K562 (cell line): ENCODE results near the gene OR13C2. TPM values are rescaled to one million over a fixed set of nuclear protein-coding genes. Genes with fewer than 3 reads are reported as not detected.

ENCODE experiments used
- DDX20 ChIP-seq: fragments of 450-650 bp; IDR thresholded peaks from 2 replicates; pipeline ENCODE4 v1.6.1; 2016; ENCODE audit warnings: missing genetic modification characterization, low read depth, mild to moderate bottlenecking, missing compliant biosample characterization, moderate library complexity
- HDAC2 ChIP-seq: fragments of 450-650 bp; IDR thresholded peaks from 2 replicates; pipeline ENCODE4 v1.6.1; 2016; ENCODE audit warnings: mild to moderate bottlenecking
- HDAC3 ChIP-seq: fragments of 450-650 bp; IDR thresholded peaks from 2 replicates; pipeline ENCODE4 v1.6.1; 2018; ENCODE audit warnings: borderline replicate concordance, mild to moderate bottlenecking, moderate library complexity; ENCODE audit not compliant: partially characterized antibody
- NCOA6 ChIP-seq: fragments of 450-650 bp; IDR thresholded peaks from 2 replicates; pipeline ENCODE4 v1.6.1; 2017; ENCODE audit warnings: mild to moderate bottlenecking
- TEAD2 ChIP-seq: fragments of 450-650 bp; IDR thresholded peaks from 2 replicates; pipeline ENCODE4 v1.6.1; 2016; ENCODE audit warnings: missing genetic modification characterization, control low read depth, missing compliant biosample characterization
- polyA plus RNA-seq, 8 experiments: library from polyadenylated mRNA; depleted of rRNA in 4 of 8; stranded (reverse) in 5 of 8; unstranded in 3 of 8; fragments of >200 nt; fragmentation: Nextera tagmentation in 2 of 8; fragmentation: Illumina TruSeq in 1 of 8; extraction: Ambion mirVana in 2 of 8; extraction: Trizol in 1 of 8; gene quantifications; 2 replicates each; pipeline versions ENCODE4 v1.2.1 to v1.2.3, GENCODE V29; 2011 to 2014; ENCODE audit warnings: inconsistent platforms in 1 of 8, missing spikeins in 1 of 8
- total RNA-seq, 7 experiments: library from RNA; depleted of rRNA in 6 of 7; stranded (reverse); fragments of >200 nt in 6 of 7; fragmentation: Illumina TruSeq in 2 of 7; extraction: Trizol in 2 of 7; gene quantifications; 2 replicates each; pipeline versions ENCODE4 v1.2.1 to v1.2.3, GENCODE V29; 2011 to 2021; ENCODE audit warnings: low replicate concordance in 1 of 7
- TF ChIP-seq, protein P1 (sequence below): sonication (generic); formaldehyde crosslinking; IDR thresholded peaks from 2 replicates; pipeline ENCODE4 v1.8.0; 2022; ENCODE audit warnings: mild to moderate bottlenecking, low read depth, missing genetic modification reagents

The OR13C2 gene
- total and polyA plus RNA-seq, 9 of the 15 experiments (the other 6 are each of a cell fraction or from before 2014, with no cell fraction given) = not detected

GRCh38 chr9:104555521-104555920, 49.9 kb downstream of the OR13C2 start (continued):
- TF ChIP-seq HDAC3 = no peak
- TF ChIP-seq, protein P1, sequence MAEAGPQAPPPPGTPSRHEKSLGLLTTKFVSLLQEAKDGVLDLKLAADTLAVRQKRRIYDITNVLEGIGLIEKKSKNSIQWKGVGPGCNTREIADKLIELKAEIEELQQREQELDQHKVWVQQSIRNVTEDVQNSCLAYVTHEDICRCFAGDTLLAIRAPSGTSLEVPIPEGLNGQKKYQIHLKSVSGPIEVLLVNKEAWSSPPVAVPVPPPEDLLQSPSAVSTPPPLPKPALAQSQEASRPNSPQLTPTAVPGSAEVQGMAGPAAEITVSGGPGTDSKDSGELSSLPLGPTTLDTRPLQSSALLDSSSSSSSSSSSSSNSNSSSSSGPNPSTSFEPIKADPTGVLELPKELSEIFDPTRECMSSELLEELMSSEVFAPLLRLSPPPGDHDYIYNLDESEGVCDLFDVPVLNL (CRISPR knock-in tag) = no peak
- no peak for TF ChIP-seq HDAC2
- TF ChIP-seq NCOA6 = no peak
- no peak for TF ChIP-seq TEAD2 (tag)
- no peak for TF ChIP-seq DDX20 (tag)

Other genes with a start within 250 kb of the OR13C2 start
Only the 7 nearest of the 9 such genes appear.
- not detected in 2 replicates for gene OR13F1, start 101.4 kb downstream of the OR13C2 start, total RNA-seq (2014; rRNA removed)
- gene OR13F1, start 101.4 kb downstream of the OR13C2 start, total RNA-seq (2014; rRNA removed; fragmentation: Illumina TruSeq; extraction: Trizol) = not detected in 2 replicates
- not detected in 2 replicates for gene OR13F1, start 101.4 kb downstream of the OR13C2 start, total RNA-seq (2015; rRNA removed; fragmentation: Illumina TruSeq; extraction: Trizol)
- not detected in 2 replicates for gene OR13F1, start 101.4 kb downstream of the OR13C2 start, total RNA-seq (2021)
- gene OR13F1, start 101.4 kb downstream of the OR13C2 start, polyA plus RNA-seq (2011; rRNA removed) = not detected in 2 replicates
- not detected in 2 replicates for gene OR13F1, start 101.4 kb downstream of the OR13C2 start, polyA plus RNA-seq (2014; fragmentation: Illumina TruSeq; extraction: Trizol)
- not detected for gene OR13F1, start 101.4 kb downstream of the OR13C2 start, polyA plus RNA-seq (2014; fragmentation: Nextera tagmentation; extraction: Ambion mirVana)
- gene OR13F1, start 101.4 kb downstream of the OR13C2 start, polyA plus RNA-seq (2014; rRNA removed) = not detected in 2 replicates
- gene OR13C4, start 78.4 kb downstream of the OR13C2 start, total RNA-seq (2014; rRNA removed) = not detected in 2 replicates
- not detected in 2 replicates for gene OR13C4, start 78.4 kb downstream of the OR13C2 start, total RNA-seq (2014; rRNA removed; fragmentation: Illumina TruSeq; extraction: Trizol)
- not detected in 2 replicates for gene OR13C4, start 78.4 kb downstream of the OR13C2 start, total RNA-seq (2015; rRNA removed; fragmentation: Illumina TruSeq; extraction: Trizol)
- not detected in 2 replicates for gene OR13C4, start 78.4 kb downstream of the OR13C2 start, total RNA-seq (2021)
- not detected in 2 replicates for gene OR13C4, start 78.4 kb downstream of the OR13C2 start, polyA plus RNA-seq (2011; rRNA removed)
- gene OR13C4, start 78.4 kb downstream of the OR13C2 start, polyA plus RNA-seq (2014; fragmentation: Illumina TruSeq; extraction: Trizol) = not detected in 2 replicates
- gene OR13C4, start 78.4 kb downstream of the OR13C2 start, polyA plus RNA-seq (2014; fragmentation: Nextera tagmentation; extraction: Ambion mirVana) = not detected
- not detected in 2 replicates for gene OR13C4, start 78.4 kb downstream of the OR13C2 start, polyA plus RNA-seq (2014; rRNA removed)
- gene OR13C3, start 68.8 kb downstream of the OR13C2 start, total RNA-seq (2014; rRNA removed) = not detected in 2 replicates
- gene OR13C3, start 68.8 kb downstream of the OR13C2 start, total RNA-seq (2014; rRNA removed; fragmentation: Illumina TruSeq; extraction: Trizol) = not detected in 2 replicates
- gene OR13C3, start 68.8 kb downstream of the OR13C2 start, total RNA-seq (2015; rRNA removed; fragmentation: Illumina TruSeq; extraction: Trizol) = not detected in 2 replicates
- not detected in 2 replicates for gene OR13C3, start 68.8 kb downstream of the OR13C2 start, total RNA-seq (2021)
- gene OR13C3, start 68.8 kb downstream of the OR13C2 start, polyA plus RNA-seq (2011; rRNA removed) = not detected in 2 replicates
- gene OR13C3, start 68.8 kb downstream of the OR13C2 start, polyA plus RNA-seq (2014; fragmentation: Illumina TruSeq; extraction: Trizol) = not detected in 2 replicates
- not detected for gene OR13C3, start 68.8 kb downstream of the OR13C2 start, polyA plus RNA-seq (2014; fragmentation: Nextera tagmentation; extraction: Ambion mirVana)
- gene OR13C3, start 68.8 kb downstream of the OR13C2 start, polyA plus RNA-seq (2014; rRNA removed) = not detected in 2 replicates
- gene OR13C8, start 36.5 kb downstream of the OR13C2 start, total RNA-seq (2014; rRNA removed) = not detected in 2 replicates
- not detected in 2 replicates for gene OR13C8, start 36.5 kb downstream of the OR13C2 start, total RNA-seq (2014; rRNA removed; fragmentation: Illumina TruSeq; extraction: Trizol)
- gene OR13C8, start 36.5 kb downstream of the OR13C2 start, total RNA-seq (2015; rRNA removed; fragmentation: Illumina TruSeq; extraction: Trizol) = not detected in 2 replicates
- gene OR13C8, start 36.5 kb downstream of the OR13C2 start, total RNA-seq (2021) = not detected in 2 replicates
- not detected in 2 replicates for gene OR13C8, start 36.5 kb downstream of the OR13C2 start, polyA plus RNA-seq (2011; rRNA removed)
- gene OR13C8, start 36.5 kb downstream of the OR13C2 start, polyA plus RNA-seq (2014; fragmentation: Illumina TruSeq; extraction: Trizol) = not detected in 2 replicates
- not detected for gene OR13C8, start 36.5 kb downstream of the OR13C2 start, polyA plus RNA-seq (2014; fragmentation: Nextera tagmentation; extraction: Ambion mirVana)
- gene OR13C8, start 36.5 kb downstream of the OR13C2 start, polyA plus RNA-seq (2014; rRNA removed) = not detected in 2 replicates
- gene OR13C5, start 6.2 kb downstream of the OR13C2 start, total RNA-seq (2014; rRNA removed) = not detected in 2 replicates
- not detected in 2 replicates for gene OR13C5, start 6.2 kb downstream of the OR13C2 start, total RNA-seq (2014; rRNA removed; fragmentation: Illumina TruSeq; extraction: Trizol)
- not detected in 2 replicates for gene OR13C5, start 6.2 kb downstream of the OR13C2 start, total RNA-seq (2015; rRNA removed; fragmentation: Illumina TruSeq; extraction: Trizol)
- not detected in 2 replicates for gene OR13C5, start 6.2 kb downstream of the OR13C2 start, total RNA-seq (2021)
- not detected in 2 replicates for gene OR13C5, start 6.2 kb downstream of the OR13C2 start, polyA plus RNA-seq (2011; rRNA removed)
- not detected in 2 replicates for gene OR13C5, start 6.2 kb downstream of the OR13C2 start, polyA plus RNA-seq (2014; fragmentation: Illumina TruSeq; extraction: Trizol)
- gene OR13C5, start 6.2 kb downstream of the OR13C2 start, polyA plus RNA-seq (2014; fragmentation: Nextera tagmentation; extraction: Ambion mirVana) = not detected
- gene OR13C5, start 6.2 kb downstream of the OR13C2 start, polyA plus RNA-seq (2014; rRNA removed) = not detected in 2 replicates
- not detected in 2 replicates for gene OR13C9, start 12.6 kb upstream of the OR13C2 start, total RNA-seq (2014; rRNA removed)
- gene OR13C9, start 12.6 kb upstream of the OR13C2 start, total RNA-seq (2014; rRNA removed; fragmentation: Illumina TruSeq; extraction: Trizol) = not detected in 2 replicates
- gene OR13C9, start 12.6 kb upstream of the OR13C2 start, total RNA-seq (2015; rRNA removed; fragmentation: Illumina TruSeq; extraction: Trizol) = not detected in 2 replicates
- not detected in 2 replicates for gene OR13C9, start 12.6 kb upstream of the OR13C2 start, total RNA-seq (2021)
- gene OR13C9, start 12.6 kb upstream of the OR13C2 start, polyA plus RNA-seq (2011; rRNA removed) = not detected in 2 replicates
- gene OR13C9, start 12.6 kb upstream of the OR13C2 start, polyA plus RNA-seq (2014; fragmentation: Illumina TruSeq; extraction: Trizol) = not detected in 2 replicates
- gene OR13C9, start 12.6 kb upstream of the OR13C2 start, polyA plus RNA-seq (2014; fragmentation: Nextera tagmentation; extraction: Ambion mirVana) = not detected
- not detected in 2 replicates for gene OR13C9, start 12.6 kb upstream of the OR13C2 start, polyA plus RNA-seq (2014; rRNA removed)
- gene OR13D1, start 88.9 kb upstream of the OR13C2 start, total RNA-seq (2014; rRNA removed) = not detected in 2 replicates
- not detected in 2 replicates for gene OR13D1, start 88.9 kb upstream of the OR13C2 start, total RNA-seq (2014; rRNA removed; fragmentation: Illumina TruSeq; extraction: Trizol)
- not detected in 2 replicates for gene OR13D1, start 88.9 kb upstream of the OR13C2 start, total RNA-seq (2015; rRNA removed; fragmentation: Illumina TruSeq; extraction: Trizol)
- gene OR13D1, start 88.9 kb upstream of the OR13C2 start, total RNA-seq (2021) = not detected in 2 replicates
- gene OR13D1, start 88.9 kb upstream of the OR13C2 start, polyA plus RNA-seq (2011; rRNA removed) = not detected in 2 replicates
- gene OR13D1, start 88.9 kb upstream of the OR13C2 start, polyA plus RNA-seq (2014; fragmentation: Illumina TruSeq; extraction: Trizol) = not detected in 2 replicates
- gene OR13D1, start 88.9 kb upstream of the OR13C2 start, polyA plus RNA-seq (2014; fragmentation: Nextera tagmentation; extraction: Ambion mirVana) = not detected
- gene OR13D1, start 88.9 kb upstream of the OR13C2 start, polyA plus RNA-seq (2014; rRNA removed) = not detected in 2 replicates